Activated CD4-positive, alpha-beta memory T cell treated with anti-CD3 and anti-CD28 coated beads, Interleukin-2, amount 10 ng/mL, durations not matched to agents 7 days and 5 days (primary cell): ENCODE results near the gene GEN1. TPM values are rescaled to one million over a fixed set of nuclear protein-coding genes. Genes with fewer than 3 reads are reported as not detected.

Experiments
- CTCF ChIA-PET: fragments of 350-600 bp; sonication (Branson Sonifier 250); formaldehyde crosslinking; loops from one replicate; lab custom pipeline; 2021; ENCODE audit warnings: antibody characterized with exemption, inconsistent platforms; lab: Charles Lee
- POLR2A ChIA-PET: fragments of 350-600 bp; sonication (Branson Sonifier 250); formaldehyde crosslinking; loops from one replicate; lab custom pipeline; 2021; ENCODE audit warnings: antibody characterized with exemption; lab: Charles Lee
- DNase-seq: peaks from one replicate; pipeline ENCODE4 v3.0.0-alpha.2; 2020
- H3K27ac Mint-ChIP-seq: one replicate; pipeline ENCODE4 v1.8.0; 2021; ENCODE audit warnings: mild to moderate bottlenecking, mixed read lengths
- H3K27me3 Mint-ChIP-seq: one replicate; pipeline ENCODE4 v1.8.0; 2021; ENCODE audit warnings: mixed read lengths
- H3K36me3 Mint-ChIP-seq: one replicate; pipeline ENCODE4 v1.8.0; 2021; ENCODE audit warnings: low read depth, mixed read lengths
- H3K4me1 Mint-ChIP-seq: one replicate; pipeline ENCODE4 v1.8.0; 2021; ENCODE audit warnings: mixed read lengths
- H3K4me3 Mint-ChIP-seq: one replicate; pipeline ENCODE4 v1.8.0; 2021; ENCODE audit warnings: mild to moderate bottlenecking, mixed read lengths
- H3K9me3 Mint-ChIP-seq: one replicate; pipeline ENCODE4 v1.8.0; 2021; ENCODE audit warnings: mixed read lengths
- total RNA-seq, 2 experiments: library from RNA; stranded (reverse); gene quantifications; one replicate each; pipeline ENCODE4 v1.2.3, GENCODE V29; 2021

GEN1 gene
- total RNA-seq, 2 experiments from 2014 or later: 32.2 to 38.6 TPM

DNA sequence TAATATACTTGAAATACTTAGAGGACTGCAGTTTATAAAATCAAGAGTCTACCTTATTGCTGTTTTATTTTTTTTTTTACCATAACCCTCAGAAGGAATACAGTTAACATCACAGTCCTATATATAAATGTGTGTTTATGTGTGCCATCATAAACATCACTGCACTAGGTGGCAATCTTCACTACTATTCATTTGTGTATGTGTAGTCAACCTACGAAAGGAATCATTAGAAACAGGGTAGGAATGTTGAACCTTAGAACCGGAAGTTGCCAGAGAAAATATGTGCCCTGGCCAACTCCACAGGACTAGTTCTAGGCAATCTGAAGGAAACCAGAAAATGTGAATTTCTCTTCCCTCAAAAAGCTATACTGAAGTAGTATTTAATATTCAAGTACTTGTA is 3.4 kb downstream of the GEN1 start:
- no peak overlapping the region for H3K4me3 Mint-ChIP-seq
- no peak overlapping the region for H3K27ac Mint-ChIP-seq
- peaks cover 42% of the 10 kb centered on the region for H3K4me1 Mint-ChIP-seq
- DNase-seq: no peak
- no peaks in the 10 kb centered on the region for H3K9me3 Mint-ChIP-seq
- CTCF ChIA-PET: interaction anchor here (0.9 kb wide), 1 partner anchor 16 kb away, joined by 3 read pairs; no protein-coding TSS in a partner anchor
- no peaks in the 10 kb centered on the region for H3K27me3 Mint-ChIP-seq
- POLR2A ChIA-PET: no interaction called here
- peaks cover 16% of the 10 kb centered on the region for H3K36me3 Mint-ChIP-seq

DNA sequence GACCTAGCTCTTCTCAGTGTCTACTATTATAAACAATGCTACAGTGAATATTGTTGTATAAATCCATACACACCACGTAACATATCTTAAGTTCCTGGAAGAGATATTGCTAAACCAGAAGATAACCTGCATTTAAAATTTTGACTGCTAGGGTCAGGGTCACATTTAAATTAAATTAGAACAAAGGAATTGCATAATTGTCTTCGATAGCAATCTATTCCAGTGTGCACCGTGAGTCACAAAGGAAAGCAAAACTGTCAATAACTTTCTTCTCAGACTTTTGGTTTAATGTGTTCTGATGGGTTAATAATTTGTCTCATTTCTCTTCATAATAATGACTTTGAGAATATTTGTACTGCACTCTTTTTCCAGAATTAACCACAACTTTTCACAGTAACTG is 4.2 kb downstream of the GEN1 start:
- no peak overlapping the region for H3K27ac Mint-ChIP-seq
- H3K4me1 Mint-ChIP-seq: peaks cover 34% of the 10 kb centered on the region
- ChIA-PET POLR2A (no interaction called here), CTCF (no interaction called here)
- H3K36me3 Mint-ChIP-seq: peaks cover 21% of the 10 kb centered on the region
- H3K9me3 Mint-ChIP-seq: no peaks in the 10 kb centered on the region
- DNase-seq: no peak
- no peaks in the 10 kb centered on the region for H3K27me3 Mint-ChIP-seq
- no peak overlapping the region for H3K4me3 Mint-ChIP-seq

DNA sequence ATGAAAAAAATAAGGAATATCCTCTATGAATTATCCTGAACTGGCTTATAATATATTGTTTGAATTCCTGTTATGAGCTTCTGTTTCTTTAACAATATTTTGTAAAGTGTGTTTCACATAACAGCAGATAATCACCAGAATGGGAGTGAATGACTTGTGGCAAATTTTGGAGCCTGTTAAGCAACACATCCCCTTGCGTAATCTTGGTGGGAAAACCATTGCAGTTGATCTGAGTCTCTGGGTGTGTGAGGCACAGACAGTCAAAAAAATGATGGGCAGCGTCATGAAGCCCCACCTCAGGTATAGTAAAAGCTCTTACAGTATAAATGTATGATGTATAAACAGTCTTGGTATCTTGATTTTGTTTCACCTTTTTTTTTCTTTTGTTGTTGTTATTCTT is 5.9 kb downstream of the GEN1 start:
- no peak overlapping the region for H3K4me3 Mint-ChIP-seq
- H3K36me3 Mint-ChIP-seq: peaks cover 35% of the 10 kb centered on the region
- ChIA-PET POLR2A (no interaction called here), CTCF (interaction anchor here (1.0 kb wide), 1 partner anchor 89 kb away, joined by 3 read pairs; no protein-coding TSS in a partner anchor)
- no peaks in the 10 kb centered on the region for H3K9me3 Mint-ChIP-seq
- peaks cover 33% of the 10 kb centered on the region for H3K4me1 Mint-ChIP-seq
- H3K27me3 Mint-ChIP-seq: no peaks in the 10 kb centered on the region
- DNase-seq: no peak
- no peak overlapping the region for H3K27ac Mint-ChIP-seq

DNA sequence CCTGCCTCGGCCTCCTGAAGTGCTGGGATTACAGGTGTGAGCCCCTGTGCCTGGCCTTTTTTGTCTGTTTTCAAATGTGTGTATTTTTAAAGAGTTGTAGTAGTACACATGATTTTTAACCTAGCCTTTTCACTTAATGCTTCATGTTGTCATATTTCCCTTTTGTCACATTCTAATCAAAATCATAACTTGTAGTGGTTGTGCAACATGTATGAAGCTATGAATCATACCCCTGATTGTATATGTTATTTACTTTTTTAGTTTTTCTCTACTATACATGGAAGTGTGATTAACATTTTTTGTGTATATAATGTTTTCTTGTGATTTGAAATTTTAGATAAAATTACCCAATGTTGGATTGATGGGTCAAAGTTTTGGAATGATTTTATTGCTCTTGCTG is 8.5 kb downstream of the GEN1 start:
- Mint-ChIP-seq H3K27me3 (no peaks in the 10 kb centered on the region), H3K4me1 (peaks cover 17% of the 10 kb centered on the region), H3K36me3 (peaks cover 50% of the 10 kb centered on the region), H3K4me3 (no peak overlapping the region), H3K27ac (no peak overlapping the region), H3K9me3 (no peaks in the 10 kb centered on the region)
- ChIA-PET POLR2A (no interaction called here), CTCF (no interaction called here)
- DNase-seq: no peak

DNA sequence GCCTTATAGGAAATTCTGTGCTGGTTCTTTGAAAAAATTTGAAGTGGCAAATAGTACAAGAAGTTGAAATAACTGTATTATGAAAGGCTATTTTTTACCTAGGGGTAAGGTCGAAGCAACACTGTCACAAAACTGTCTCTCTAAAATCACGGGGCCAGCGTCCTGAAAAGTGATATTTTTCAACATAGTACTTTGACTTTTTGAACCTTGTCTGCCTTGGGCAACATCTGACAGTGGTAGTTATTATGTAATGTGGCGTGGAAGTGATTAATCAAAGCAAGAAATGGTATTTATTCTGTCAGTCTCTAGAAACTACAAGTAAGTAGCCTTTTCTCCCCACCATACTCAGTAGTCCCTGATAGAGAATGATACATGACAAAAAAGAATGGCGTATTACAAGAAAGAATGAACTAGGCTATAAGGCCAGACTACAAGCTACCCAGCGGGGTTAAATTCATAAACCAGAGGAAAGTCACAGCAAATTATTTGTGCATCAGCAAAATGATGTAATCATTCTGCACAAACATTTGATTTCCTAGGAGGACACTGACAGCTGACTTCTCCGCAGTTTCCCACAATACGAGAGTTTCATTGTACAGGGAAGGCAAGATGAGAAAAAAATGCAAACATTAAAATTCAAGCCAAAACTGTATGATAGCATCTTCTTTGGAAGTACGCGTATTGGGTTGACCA is 9.8 kb downstream of the GEN1 start:
- CTCF ChIA-PET: interaction anchor here (1.2 kb wide), 1 partner anchor 45 kb away, joined by 3 read pairs; no protein-coding TSS in a partner anchor

DNA sequence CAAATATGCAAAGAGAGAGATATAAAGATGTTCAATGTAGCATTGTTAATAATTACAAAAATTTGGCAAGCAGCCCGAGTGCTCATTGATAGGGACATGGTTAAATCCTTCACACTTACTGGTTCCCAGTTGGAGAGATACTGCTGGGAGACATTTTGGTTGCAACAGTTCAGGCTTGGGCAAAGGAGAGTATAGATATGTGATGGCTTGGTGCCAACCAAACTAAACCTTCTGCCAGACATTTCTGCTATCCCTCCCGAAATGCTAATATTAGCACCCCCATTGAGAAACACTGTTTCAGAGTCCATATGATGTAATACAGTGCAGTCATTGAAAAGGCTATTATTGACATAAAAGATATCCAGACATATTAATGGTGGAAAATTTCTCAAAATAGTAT is 11.5 kb downstream of the GEN1 start:
- Mint-ChIP-seq H3K27me3 (no peaks in the 10 kb centered on the region), H3K27ac (no peak overlapping the region), H3K4me1 (peaks cover under 1% of the 10 kb centered on the region), H3K36me3 (peaks cover 51% of the 10 kb centered on the region), H3K4me3 (no peak overlapping the region), H3K9me3 (no peaks in the 10 kb centered on the region)
- POLR2A ChIA-PET: no interaction called here
- CTCF ChIA-PET: interaction anchor here (1.2 kb wide), 1 partner anchor 46 kb away, joined by 3 read pairs; no protein-coding TSS in a partner anchor
- DNase-seq: no peak

More for the DNA sequence above, 9.8 kb downstream of the GEN1 start:
- H3K27me3 Mint-ChIP-seq: no peaks in the 10 kb centered on the region
- DNase-seq: no peak
- no peak overlapping the region for H3K4me3 Mint-ChIP-seq
- POLR2A ChIA-PET: no interaction called here
- no peak overlapping the region for H3K27ac Mint-ChIP-seq
- H3K4me1 Mint-ChIP-seq: peaks cover 9% of the 10 kb centered on the region
- peaks cover 56% of the 10 kb centered on the region for H3K36me3 Mint-ChIP-seq
- H3K9me3 Mint-ChIP-seq: no peaks in the 10 kb centered on the region

DNA sequence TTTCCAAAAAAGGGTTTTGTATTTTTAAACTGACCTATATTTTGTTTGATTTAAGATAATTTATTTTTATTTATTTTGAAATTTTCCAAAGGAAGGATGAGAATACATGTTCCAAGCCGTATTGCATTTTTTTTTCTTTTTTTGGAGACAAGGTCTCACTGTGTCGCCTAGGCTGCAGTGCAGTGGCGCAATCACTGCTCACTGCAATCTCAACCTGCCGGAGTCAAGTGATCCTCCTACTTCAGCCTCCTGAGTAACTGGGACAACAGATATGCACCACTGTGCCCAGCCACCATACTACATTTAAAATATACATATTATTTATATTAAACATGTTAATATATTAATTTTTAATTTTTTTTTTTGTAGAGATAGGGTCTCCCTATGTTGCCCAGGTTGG is 15.0 kb downstream of the GEN1 start:
- no peaks in the 10 kb centered on the region for H3K27me3 Mint-ChIP-seq
- no peak overlapping the region for H3K4me3 Mint-ChIP-seq
- no peak overlapping the region for H3K27ac Mint-ChIP-seq
- CTCF ChIA-PET: no interaction called here
- H3K4me1 Mint-ChIP-seq: no peaks in the 10 kb centered on the region
- no peak for DNase-seq
- POLR2A ChIA-PET: no interaction called here
- H3K36me3 Mint-ChIP-seq: peaks cover 48% of the 10 kb centered on the region
- H3K9me3 Mint-ChIP-seq: no peaks in the 10 kb centered on the region

DNA sequence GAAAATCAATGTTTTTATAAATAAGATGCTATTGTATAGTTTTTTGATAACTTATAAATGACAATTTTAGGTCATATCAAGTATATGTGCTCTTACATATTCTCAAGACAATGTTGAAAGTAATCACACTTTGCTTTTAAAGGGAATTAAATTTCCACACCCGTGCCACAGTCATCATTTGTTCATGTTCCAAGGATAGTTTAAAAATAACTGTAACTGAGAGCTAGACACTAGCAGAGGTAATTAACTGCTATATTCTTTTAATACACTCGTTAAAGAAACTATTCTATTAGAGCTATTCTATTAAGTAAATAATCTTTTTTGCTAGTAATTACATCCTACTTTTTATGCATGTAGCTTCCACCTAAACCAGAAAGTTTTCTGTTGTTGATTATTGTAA is 18.0 kb downstream of the GEN1 start:
- no peaks in the 10 kb centered on the region for H3K9me3 Mint-ChIP-seq

DNA sequence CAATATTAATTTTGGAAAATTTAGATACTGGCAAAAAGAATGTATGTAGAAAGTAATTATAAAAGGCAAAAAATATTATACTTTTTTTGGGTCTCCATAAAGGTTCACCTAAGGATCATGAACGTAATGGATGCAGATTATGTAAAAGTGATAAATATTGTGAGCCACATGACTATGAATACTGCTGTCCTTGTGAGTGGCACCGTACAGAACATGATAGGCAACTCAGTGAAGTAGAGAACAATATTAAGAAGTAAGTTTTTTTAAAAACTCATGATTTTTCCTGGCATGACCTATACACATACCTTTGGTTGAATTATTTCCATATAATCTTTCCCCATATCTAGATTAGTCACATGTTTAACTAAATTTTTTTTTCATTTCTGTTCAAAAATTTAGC is 18.6 kb downstream of the GEN1 start:
- POLR2A ChIA-PET: interaction anchor here (0.8 to 0.9 kb wide), 2 partner anchors 18 kb away, joined by 3 to 4 read pairs; partner anchors contain the start of gene GEN1
- H3K4me3 Mint-ChIP-seq: no peak overlapping the region
- CTCF ChIA-PET: interaction anchor here (1.0 kb wide), 1 partner anchor 16 kb away, joined by 3 read pairs; no protein-coding TSS in a partner anchor
- H3K36me3 Mint-ChIP-seq: peaks cover 51% of the 10 kb centered on the region
- DNase-seq: no peak
- no peaks in the 10 kb centered on the region for H3K4me1 Mint-ChIP-seq
- H3K9me3 Mint-ChIP-seq: no peaks in the 10 kb centered on the region
- no peaks in the 10 kb centered on the region for H3K27me3 Mint-ChIP-seq
- H3K27ac Mint-ChIP-seq: no peak overlapping the region

More for the DNA sequence above, 18.0 kb downstream of the GEN1 start:
- no peaks in the 10 kb centered on the region for H3K27me3 Mint-ChIP-seq
- H3K27ac Mint-ChIP-seq: no peak overlapping the region
- POLR2A ChIA-PET: interaction anchor here (0.8 kb wide), 1 partner anchor 18 kb away, joined by 4 read pairs; the partner anchor contains the start of gene GEN1
- H3K4me1 Mint-ChIP-seq: no peaks in the 10 kb centered on the region
- peaks cover 51% of the 10 kb centered on the region for H3K36me3 Mint-ChIP-seq
- CTCF ChIA-PET: no interaction called here
- DNase-seq: no peak
- no peak overlapping the region for H3K4me3 Mint-ChIP-seq

DNA sequence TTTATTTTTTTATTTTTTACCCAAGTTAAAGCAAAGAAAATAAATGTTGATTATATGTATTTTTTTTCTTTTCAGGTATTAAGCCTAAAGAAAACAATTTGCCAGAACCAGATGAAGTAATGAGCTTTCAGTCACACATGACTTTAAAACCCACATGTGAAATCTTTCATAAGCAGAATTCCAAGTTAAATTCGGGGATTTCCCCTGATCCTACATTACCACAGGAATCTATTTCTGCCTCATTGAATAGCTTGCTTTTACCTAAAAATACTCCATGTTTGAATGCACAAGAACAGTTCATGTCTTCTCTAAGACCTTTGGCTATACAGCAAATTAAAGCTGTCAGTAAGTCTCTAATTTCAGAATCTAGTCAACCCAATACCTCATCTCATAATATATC is 26.6 kb downstream of the GEN1 start:
- Mint-ChIP-seq H3K27me3 (no peaks in the 10 kb centered on the region), H3K36me3 (peaks cover 62% of the 10 kb centered on the region)

DNA sequence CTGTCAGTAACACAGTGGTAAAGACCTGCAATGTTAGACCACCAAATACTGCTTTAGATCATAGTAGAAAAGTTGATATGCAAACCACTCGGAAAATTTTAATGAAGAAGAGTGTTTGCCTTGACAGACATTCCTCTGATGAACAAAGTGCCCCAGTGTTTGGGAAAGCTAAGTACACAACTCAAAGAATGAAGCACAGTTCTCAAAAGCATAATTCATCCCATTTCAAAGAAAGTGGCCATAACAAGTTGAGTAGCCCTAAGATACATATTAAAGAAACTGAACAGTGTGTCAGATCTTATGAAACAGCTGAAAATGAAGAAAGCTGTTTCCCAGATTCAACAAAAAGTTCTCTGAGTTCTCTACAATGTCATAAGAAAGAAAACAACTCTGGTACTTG is 27.5 kb downstream of the GEN1 start:
- no peaks in the 10 kb centered on the region for H3K9me3 Mint-ChIP-seq
- H3K4me1 Mint-ChIP-seq: no peaks in the 10 kb centered on the region
- no peak for DNase-seq
- POLR2A ChIA-PET: no interaction called here
- peaks cover 56% of the 10 kb centered on the region for H3K36me3 Mint-ChIP-seq
- no peak overlapping the region for H3K4me3 Mint-ChIP-seq
- CTCF ChIA-PET: no interaction called here
- H3K27me3 Mint-ChIP-seq: no peaks in the 10 kb centered on the region
- no peak overlapping the region for H3K27ac Mint-ChIP-seq

More for the DNA sequence above, 26.6 kb downstream of the GEN1 start:
- Mint-ChIP-seq H3K4me1 (no peaks in the 10 kb centered on the region), H3K9me3 (no peaks in the 10 kb centered on the region), H3K27ac (no peak overlapping the region), H3K4me3 (no peak overlapping the region)
- no peak for DNase-seq
- POLR2A ChIA-PET: no interaction called here
- CTCF ChIA-PET: interaction anchor here (1.0 kb wide), 1 partner anchor 62 kb away, joined by 4 read pairs; no protein-coding TSS in a partner anchor

DNA sequence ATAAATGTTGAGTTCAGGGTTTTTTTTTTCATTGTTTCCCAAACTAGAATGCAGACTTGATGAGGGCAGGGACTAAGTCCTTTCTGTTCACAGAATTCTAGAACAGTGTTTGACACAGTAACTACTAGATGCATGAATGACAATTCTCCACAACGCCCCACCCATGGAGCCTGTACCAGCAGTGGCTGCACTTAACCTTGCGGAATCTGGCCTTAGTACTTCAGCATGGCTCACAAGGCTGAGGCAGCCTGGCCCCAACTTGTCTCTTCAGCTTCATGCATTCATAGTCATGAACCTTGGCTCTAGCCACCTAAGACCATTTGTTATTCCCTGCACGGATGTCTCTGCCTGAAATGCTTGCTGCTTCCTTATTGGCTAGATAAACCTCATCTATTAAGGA is 32.8 kb downstream of the GEN1 start:
- POLR2A ChIA-PET: no interaction called here
- CTCF ChIA-PET: interaction anchor here (0.7 kb wide), 1 partner anchor 44 kb away, joined by 3 read pairs; no protein-coding TSS in a partner anchor
- Mint-ChIP-seq H3K4me3 (no peak overlapping the region), H3K4me1 (no peaks in the 10 kb centered on the region), H3K27ac (no peak overlapping the region), H3K9me3 (no peaks in the 10 kb centered on the region), H3K27me3 (peaks cover 9% of the 10 kb centered on the region), H3K36me3 (peaks cover 25% of the 10 kb centered on the region)
- DNase-seq: no peak

DNA sequence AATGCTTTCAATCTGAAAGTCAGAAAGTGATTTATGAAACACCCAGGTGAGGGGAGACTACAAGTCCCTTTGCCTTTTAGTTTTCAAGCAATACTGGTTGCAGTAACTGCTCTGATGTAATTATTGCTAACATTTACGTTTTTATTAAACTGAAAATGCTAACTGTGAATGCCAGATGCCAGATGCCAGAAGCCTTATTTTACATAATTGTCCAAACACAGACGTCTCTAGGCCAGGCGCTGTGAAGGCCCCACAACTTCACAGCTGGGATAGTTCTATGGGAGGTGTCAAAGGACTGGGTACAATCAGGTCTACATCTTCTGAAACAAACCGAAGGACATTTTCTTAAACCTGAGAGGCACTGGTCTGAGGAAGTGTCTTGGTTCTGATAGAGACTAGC is 34.8 kb downstream of the GEN1 start:
- Mint-ChIP-seq H3K4me3 (no peak overlapping the region), H3K4me1 (peaks cover 3% of the 10 kb centered on the region), H3K27ac (no peak overlapping the region), H3K36me3 (peaks cover 11% of the 10 kb centered on the region), H3K27me3 (peaks cover 9% of the 10 kb centered on the region), H3K9me3 (no peaks in the 10 kb centered on the region)
- ChIA-PET POLR2A (no interaction called here), CTCF (no interaction called here)
- no peak for DNase-seq
